Ishikawa (cell line): ENCODE data around the gene ZFAND3.
A peak's percentile ranks its signal among the peaks of the same experiment; 100 is the strongest.

Experiments used
- CEBPB ChIP-seq: IDR thresholded peaks from 2 replicates; pipeline ENCODE4 v1.6.1; 2012
- CREB1 ChIP-seq: IDR thresholded peaks from 2 replicates; pipeline ENCODE4 v1.6.1; 2012; ENCODE audit warnings: low read depth
- EGR1 ChIP-seq: IDR thresholded peaks from 2 replicates; pipeline ENCODE4 v1.6.1; 2012
- EP300 ChIP-seq: IDR thresholded peaks from 2 replicates; pipeline ENCODE4 v1.6.1; 2012; ENCODE audit warnings: borderline replicate concordance
- FOXM1 ChIP-seq: IDR thresholded peaks from 2 replicates; pipeline ENCODE4 v1.6.1; 2012; ENCODE audit warnings: low read depth, borderline replicate concordance
- NFIC ChIP-seq: IDR thresholded peaks from 2 replicates; pipeline ENCODE4 v1.6.1; 2012
- RAD21 ChIP-seq: IDR thresholded peaks from 2 replicates; pipeline ENCODE4 v1.6.1; 2012; ENCODE audit warnings: low read depth
- TAF1 ChIP-seq: IDR thresholded peaks from 2 replicates; pipeline ENCODE4 v1.6.1; 2012; ENCODE audit warnings: low read depth, mild to moderate bottlenecking
- TCF12 ChIP-seq: IDR thresholded peaks from 2 replicates; pipeline ENCODE4 v1.6.1; 2012; ENCODE audit warnings: low read depth
- TEAD4 ChIP-seq: IDR thresholded peaks from 2 replicates; pipeline ENCODE4 v1.6.1; 2012
- YY1 ChIP-seq: IDR thresholded peaks from 2 replicates; pipeline ENCODE4 v1.6.1; 2012; ENCODE audit warnings: low read depth
- ZBTB7A ChIP-seq: IDR thresholded peaks from 2 replicates; pipeline ENCODE4 v1.6.1; 2012; ENCODE audit warnings: low read depth
- TF ChIP-seq, protein P1 (sequence below): IDR thresholded peaks from 2 replicates; pipeline ENCODE4 v1.6.1; 2012
- TF ChIP-seq, protein P2 (sequence below): IDR thresholded peaks from 2 replicates; pipeline ENCODE4 v1.6.1; 2012
- TF ChIP-seq, protein P3 (sequence below): IDR thresholded peaks from 2 replicates; pipeline ENCODE4 v1.6.1; 2012; ENCODE audit warnings: low read depth, mild to moderate bottlenecking

Gene ZFAND3

DNA sequence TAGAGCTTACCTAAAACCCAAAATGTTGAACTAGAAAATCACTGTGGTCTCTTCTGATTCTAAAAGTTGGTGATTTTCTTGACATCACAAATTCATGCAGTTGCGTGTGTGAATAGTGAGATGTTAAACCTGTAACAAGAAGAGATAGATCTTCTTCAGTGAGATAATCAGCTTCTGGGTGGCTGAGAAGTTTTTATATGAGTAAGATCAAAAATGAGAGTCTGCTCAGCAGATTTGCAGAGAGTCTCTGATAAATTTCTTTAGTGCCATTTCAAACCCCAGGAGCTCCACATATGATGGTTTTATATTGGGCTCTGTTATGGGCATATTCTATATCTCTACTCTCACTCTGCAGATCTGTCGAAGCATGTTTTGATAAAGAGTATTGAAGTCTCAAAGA lies 185.4 kb downstream of the ZFAND3 start:
- TF ChIP-seq TCF12 (no peak), EP300 (no peak), FOXM1 (no peak), ZBTB7A (no peak), TAF1 (no peak), CREB1 (no peak), TEAD4 (no peak), NFIC (no peak), EGR1 (no peak)
- TF ChIP-seq, protein P1, sequence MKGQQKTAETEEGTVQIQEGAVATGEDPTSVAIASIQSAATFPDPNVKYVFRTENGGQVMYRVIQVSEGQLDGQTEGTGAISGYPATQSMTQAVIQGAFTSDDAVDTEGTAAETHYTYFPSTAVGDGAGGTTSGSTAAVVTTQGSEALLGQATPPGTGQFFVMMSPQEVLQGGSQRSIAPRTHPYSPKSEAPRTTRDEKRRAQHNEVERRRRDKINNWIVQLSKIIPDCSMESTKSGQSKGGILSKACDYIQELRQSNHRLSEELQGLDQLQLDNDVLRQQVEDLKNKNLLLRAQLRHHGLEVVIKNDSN = no peak
- TF ChIP-seq, protein P2, sequence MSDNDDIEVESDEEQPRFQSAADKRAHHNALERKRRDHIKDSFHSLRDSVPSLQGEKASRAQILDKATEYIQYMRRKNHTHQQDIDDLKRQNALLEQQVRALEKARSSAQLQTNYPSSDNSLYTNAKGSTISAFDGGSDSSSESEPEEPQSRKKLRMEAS = no peak
- TF ChIP-seq, protein P3, sequence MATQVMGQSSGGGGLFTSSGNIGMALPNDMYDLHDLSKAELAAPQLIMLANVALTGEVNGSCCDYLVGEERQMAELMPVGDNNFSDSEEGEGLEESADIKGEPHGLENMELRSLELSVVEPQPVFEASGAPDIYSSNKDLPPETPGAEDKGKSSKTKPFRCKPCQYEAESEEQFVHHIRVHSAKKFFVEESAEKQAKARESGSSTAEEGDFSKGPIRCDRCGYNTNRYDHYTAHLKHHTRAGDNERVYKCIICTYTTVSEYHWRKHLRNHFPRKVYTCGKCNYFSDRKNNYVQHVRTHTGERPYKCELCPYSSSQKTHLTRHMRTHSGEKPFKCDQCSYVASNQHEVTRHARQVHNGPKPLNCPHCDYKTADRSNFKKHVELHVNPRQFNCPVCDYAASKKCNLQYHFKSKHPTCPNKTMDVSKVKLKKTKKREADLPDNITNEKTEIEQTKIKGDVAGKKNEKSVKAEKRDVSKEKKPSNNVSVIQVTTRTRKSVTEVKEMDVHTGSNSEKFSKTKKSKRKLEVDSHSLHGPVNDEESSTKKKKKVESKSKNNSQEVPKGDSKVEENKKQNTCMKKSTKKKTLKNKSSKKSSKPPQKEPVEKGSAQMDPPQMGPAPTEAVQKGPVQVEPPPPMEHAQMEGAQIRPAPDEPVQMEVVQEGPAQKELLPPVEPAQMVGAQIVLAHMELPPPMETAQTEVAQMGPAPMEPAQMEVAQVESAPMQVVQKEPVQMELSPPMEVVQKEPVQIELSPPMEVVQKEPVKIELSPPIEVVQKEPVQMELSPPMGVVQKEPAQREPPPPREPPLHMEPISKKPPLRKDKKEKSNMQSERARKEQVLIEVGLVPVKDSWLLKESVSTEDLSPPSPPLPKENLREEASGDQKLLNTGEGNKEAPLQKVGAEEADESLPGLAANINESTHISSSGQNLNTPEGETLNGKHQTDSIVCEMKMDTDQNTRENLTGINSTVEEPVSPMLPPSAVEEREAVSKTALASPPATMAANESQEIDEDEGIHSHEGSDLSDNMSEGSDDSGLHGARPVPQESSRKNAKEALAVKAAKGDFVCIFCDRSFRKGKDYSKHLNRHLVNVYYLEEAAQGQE = no peak

DNA sequence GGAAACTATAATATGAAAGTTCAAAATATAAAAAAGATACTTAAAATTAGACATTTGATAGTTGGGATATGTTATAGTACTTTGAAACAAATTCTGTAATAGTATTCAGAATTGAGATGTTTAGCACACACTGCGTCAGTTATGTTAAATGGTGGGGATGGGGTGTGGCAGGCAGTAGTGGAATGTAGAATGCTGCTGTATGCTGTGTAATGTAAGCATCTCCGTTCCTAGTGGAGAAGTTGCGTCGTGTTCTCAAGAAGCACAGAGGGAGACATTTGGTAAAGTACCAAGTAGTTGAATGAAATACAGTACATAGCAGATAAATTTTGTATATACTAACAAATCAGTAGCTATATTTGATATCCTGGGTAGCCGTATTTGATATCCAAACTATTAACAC lies 192.4 kb downstream of the ZFAND3 start:
- TF ChIP-seq EGR1 (no peak), CREB1 (no peak), CEBPB (no peak), TAF1 (no peak), EP300 (no peak), TEAD4 (no peak), TCF12 (no peak), NFIC (no peak), FOXM1 (no peak), RAD21 (no peak), ZBTB7A (no peak), YY1 (no peak)
- TF ChIP-seq, protein P2 = no peak
- TF ChIP-seq, protein P1 = no peak
- TF ChIP-seq, protein P3 = no peak

DNA sequence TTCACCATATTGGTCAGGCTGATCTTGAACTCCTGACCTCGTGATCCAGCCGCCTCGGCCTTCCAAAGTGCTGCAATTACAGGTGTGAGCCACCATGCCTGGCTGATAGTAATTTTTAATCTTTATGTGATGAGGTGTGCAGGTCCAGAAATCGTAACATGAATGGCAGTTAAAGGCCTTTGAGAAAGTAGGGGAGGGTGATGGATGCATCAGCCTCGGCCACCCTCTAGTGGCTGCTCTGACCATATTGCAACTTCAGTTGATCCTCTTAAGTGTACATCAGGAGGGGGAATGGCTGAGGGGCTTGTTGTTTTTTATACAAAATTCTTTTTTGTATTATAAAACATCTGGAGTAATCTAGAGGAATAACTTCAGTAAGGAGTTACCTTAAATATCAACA lies 193.0 kb downstream of the ZFAND3 start:
- TF ChIP-seq TAF1 (no peak), RAD21 (peak; percentile 59)

DNA sequence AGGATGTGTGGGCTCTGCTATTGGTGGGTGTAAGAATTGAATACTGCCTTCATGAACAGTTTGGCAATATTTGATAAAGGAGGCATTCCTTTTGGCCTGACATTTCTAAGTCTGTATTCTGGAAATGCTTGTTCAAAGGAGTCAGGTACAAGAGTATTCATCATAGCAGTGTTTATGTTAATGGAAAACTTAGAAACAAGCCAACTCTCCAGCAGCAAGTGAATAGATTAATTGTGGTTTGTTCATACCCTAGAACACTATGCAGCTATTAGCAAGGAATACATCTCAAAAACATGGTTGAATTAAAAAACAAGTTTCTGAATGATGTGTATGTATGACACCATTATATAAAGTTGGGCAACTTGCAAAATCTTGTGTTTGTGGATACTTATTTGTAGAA lies 195.8 kb downstream of the ZFAND3 start:
- TF ChIP-seq EGR1 (no peak), NFIC (no peak), CREB1 (no peak), TAF1 (no peak), TCF12 (no peak), YY1 (no peak), EP300 (no peak), CEBPB (no peak), FOXM1 (no peak), TEAD4 (no peak), ZBTB7A (no peak), RAD21 (no peak)
- TF ChIP-seq, protein P2 = no peak
- TF ChIP-seq, protein P1 = no peak
- TF ChIP-seq, protein P3 = no peak
